ENCODE measurements around the gene GALNT18.

The GALNT18 gene

DNA sequence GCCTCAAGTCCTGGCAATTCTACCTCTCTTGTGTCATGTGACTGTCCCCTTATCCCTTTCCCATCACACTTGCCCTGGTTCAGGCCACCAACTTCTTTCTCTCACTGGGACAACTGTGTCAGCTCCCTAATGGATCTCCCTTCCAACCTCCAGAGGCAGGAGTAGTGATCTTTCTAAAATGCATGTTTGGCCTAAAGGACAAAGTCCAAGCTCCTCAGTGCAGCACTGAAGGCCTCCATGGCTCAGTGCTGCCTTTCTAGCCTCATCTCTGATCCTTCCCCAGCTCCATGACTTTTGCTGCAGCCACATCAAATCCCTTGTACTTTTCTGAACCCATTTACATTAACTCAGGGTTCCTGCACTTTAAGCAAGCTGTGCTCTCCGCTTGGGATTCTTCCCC lies 349.6 kb downstream of the GALNT18 start:
- Histone ChIP-seq H3K9me2 (replicated peaks; ENCODE audit: insufficient read depth, low read length) (no peaks in the 10 kb centered on the region), H3K27me3 (ENCODE audit: low read length) (no peaks in the 10 kb centered on the region), H3K9me3 (ENCODE audit: insufficient read depth, low read length) (no peaks in the 10 kb centered on the region), H3F3A (ENCODE audit: insufficient read depth) (no peaks in the 10 kb centered on the region), H3K79me2 (ENCODE audit: insufficient read depth, low read length) (no peaks in the 10 kb centered on the region), H3K27ac (ENCODE audit: low read depth, low read length) (no peak overlapping the region), H2AFZ (ENCODE audit: low read depth, low read length, severe bottlenecking) (no peak overlapping the region), H3K9ac (ENCODE audit: low read length) (no peak overlapping the region), H3K36me3 (ENCODE audit: low read length) (no peaks in the 10 kb centered on the region), H3K4me2 (ENCODE audit: low read depth, low read length, poor library complexity, severe bottlenecking) (no peak overlapping the region), H3K4me3 (ENCODE audit: insufficient read depth, low read length, poor library complexity, severe bottlenecking) (no peak overlapping the region), H4K20me1 (ENCODE audit: low read depth, low read length) (no peaks in the 10 kb centered on the region)
- TF ChIP-seq, protein P1, sequence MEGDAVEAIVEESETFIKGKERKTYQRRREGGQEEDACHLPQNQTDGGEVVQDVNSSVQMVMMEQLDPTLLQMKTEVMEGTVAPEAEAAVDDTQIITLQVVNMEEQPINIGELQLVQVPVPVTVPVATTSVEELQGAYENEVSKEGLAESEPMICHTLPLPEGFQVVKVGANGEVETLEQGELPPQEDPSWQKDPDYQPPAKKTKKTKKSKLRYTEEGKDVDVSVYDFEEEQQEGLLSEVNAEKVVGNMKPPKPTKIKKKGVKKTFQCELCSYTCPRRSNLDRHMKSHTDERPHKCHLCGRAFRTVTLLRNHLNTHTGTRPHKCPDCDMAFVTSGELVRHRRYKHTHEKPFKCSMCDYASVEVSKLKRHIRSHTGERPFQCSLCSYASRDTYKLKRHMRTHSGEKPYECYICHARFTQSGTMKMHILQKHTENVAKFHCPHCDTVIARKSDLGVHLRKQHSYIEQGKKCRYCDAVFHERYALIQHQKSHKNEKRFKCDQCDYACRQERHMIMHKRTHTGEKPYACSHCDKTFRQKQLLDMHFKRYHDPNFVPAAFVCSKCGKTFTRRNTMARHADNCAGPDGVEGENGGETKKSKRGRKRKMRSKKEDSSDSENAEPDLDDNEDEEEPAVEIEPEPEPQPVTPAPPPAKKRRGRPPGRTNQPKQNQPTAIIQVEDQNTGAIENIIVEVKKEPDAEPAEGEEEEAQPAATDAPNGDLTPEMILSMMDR (IDR thresholded peaks at IDR 0.05; ENCODE audit: insufficient read depth, low read length, poor library complexity, severe bottlenecking): no peak
- TF ChIP-seq EZH2phosphoT487 (conservative IDR thresholded peaks at IDR 0.05; ENCODE audit: low read length): no peak

DNA sequence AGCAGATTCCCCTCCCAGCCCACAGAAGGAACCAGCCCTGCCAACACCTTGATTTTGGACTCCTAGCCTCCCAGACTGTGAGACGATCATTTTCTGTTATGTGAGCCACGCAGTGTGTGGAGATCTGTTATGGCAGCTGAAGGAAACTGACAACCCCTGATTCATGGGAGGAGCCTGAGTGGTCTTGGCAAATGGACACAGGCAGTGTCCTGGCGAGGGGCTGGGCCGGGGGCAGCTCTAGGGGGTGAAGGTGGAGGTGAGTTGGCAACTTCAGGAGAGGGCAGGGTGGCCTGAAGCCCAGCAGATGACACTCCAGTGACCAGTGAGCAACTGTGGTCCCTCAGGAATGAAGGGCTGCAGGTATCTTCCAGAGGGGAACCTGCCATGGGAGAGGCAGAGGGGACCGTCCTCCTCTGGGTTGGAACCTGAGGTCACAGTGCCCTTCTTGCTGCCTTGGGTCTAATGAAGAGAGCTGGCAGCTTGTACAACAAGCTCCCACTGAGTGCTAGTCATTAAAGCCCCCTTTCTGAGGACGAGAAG lies 351.5 kb downstream of the GALNT18 start:
- H3K9ac ChIP-seq (ENCODE audit: low read length): no peak overlapping the region
- no peaks in the 10 kb centered on the region for H3K9me3 ChIP-seq (ENCODE audit: insufficient read depth, low read length)
- TF ChIP-seq EZH2phosphoT487 (conservative IDR thresholded peaks at IDR 0.05; ENCODE audit: low read length): no peak
- TF ChIP-seq, protein P1 (IDR thresholded peaks at IDR 0.05; ENCODE audit: insufficient read depth, low read length, poor library complexity, severe bottlenecking): no peak
- H3K27me3 ChIP-seq (ENCODE audit: low read length): no peaks in the 10 kb centered on the region
- no peak overlapping the region for H3K4me2 ChIP-seq (ENCODE audit: low read depth, low read length, poor library complexity, severe bottlenecking)
- no peak overlapping the region for H3K4me3 ChIP-seq (ENCODE audit: insufficient read depth, low read length, poor library complexity, severe bottlenecking)
- no peaks in the 10 kb centered on the region for H3F3A ChIP-seq (ENCODE audit: insufficient read depth)
- H3K79me2 ChIP-seq (ENCODE audit: insufficient read depth, low read length): no peaks in the 10 kb centered on the region
- no peak overlapping the region for H2AFZ ChIP-seq (ENCODE audit: low read depth, low read length, severe bottlenecking)
- H3K9me2 ChIP-seq (replicated peaks; ENCODE audit: insufficient read depth, low read length): no peaks in the 10 kb centered on the region
- no peak overlapping the region for H3K27ac ChIP-seq (ENCODE audit: low read depth, low read length)
- no peaks in the 10 kb centered on the region for H4K20me1 ChIP-seq (ENCODE audit: low read depth, low read length)
- no peaks in the 10 kb centered on the region for H3K36me3 ChIP-seq (ENCODE audit: low read length)

DNA sequence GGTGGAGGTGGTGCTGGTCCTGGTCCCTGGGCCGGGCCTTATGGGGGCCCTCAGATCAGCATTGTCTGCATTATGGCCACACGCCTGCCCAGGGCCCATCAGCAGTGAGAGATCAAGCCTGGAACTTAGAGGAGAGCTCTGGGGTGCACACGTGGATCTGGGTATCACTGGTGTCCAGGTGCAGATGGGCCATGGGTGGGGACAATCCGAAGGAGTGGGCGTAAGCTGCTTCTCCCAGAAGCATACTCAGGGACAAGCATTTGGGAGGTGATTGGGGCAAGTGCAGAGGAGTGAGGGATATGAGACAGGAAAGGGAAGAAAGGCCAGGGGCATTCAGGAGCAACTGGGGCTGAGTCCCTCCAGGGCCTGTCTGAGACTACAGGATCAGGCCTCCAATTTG lies 353.1 kb downstream of the GALNT18 start:
- Histone ChIP-seq H3K9me2 (replicated peaks; ENCODE audit: insufficient read depth, low read length) (no peaks in the 10 kb centered on the region), H3K9ac (ENCODE audit: low read length) (no peak overlapping the region), H3K4me3 (ENCODE audit: insufficient read depth, low read length, poor library complexity, severe bottlenecking) (no peak overlapping the region), H3F3A (ENCODE audit: insufficient read depth) (no peaks in the 10 kb centered on the region), H2AFZ (ENCODE audit: low read depth, low read length, severe bottlenecking) (no peak overlapping the region), H3K4me2 (ENCODE audit: low read depth, low read length, poor library complexity, severe bottlenecking) (no peak overlapping the region), H3K9me3 (ENCODE audit: insufficient read depth, low read length) (no peaks in the 10 kb centered on the region), H3K79me2 (ENCODE audit: insufficient read depth, low read length) (no peaks in the 10 kb centered on the region), H3K27me3 (ENCODE audit: low read length) (no peaks in the 10 kb centered on the region), H3K36me3 (ENCODE audit: low read length) (no peaks in the 10 kb centered on the region), H3K27ac (ENCODE audit: low read depth, low read length) (no peak overlapping the region), H4K20me1 (ENCODE audit: low read depth, low read length) (no peaks in the 10 kb centered on the region)
- no peak for TF ChIP-seq EZH2phosphoT487 (conservative IDR thresholded peaks at IDR 0.05; ENCODE audit: low read length)
- TF ChIP-seq, protein P1 (IDR thresholded peaks at IDR 0.05; ENCODE audit: insufficient read depth, low read length, poor library complexity, severe bottlenecking): no peak

Data from SU-DHL-6 (cell line).